Astrocyte of the cerebellum (primary cell): ENCODE results near the gene TMEM184A.

ENCODE experiments used
- DNase-seq: peaks from one replicate; pipeline ENCODE4 v3.0.0-alpha.2; 2011; ENCODE audit warnings: low read depth
- H3K4me3 ChIP-seq: 2 replicates; pipeline ENCODE4 v1.5.1; 2011; ENCODE audit warnings: mild to moderate bottlenecking, low read depth, low read length, moderate library complexity
- in situ Hi-C: cut with HindIII; loops from 2 replicates; pipeline ENCODE4 v1.10.0; 2017; ENCODE audit warnings: low sequenced_read_pairs
- TF ChIP-seq, protein P1 (sequence below): IDR thresholded peaks from 2 replicates; pipeline ENCODE4 v1.5.1; 2012; ENCODE audit warnings: low read length, low read depth, moderate library complexity, mild to moderate bottlenecking; ENCODE audit errors: missing control alignments

TMEM184A gene

DNA sequence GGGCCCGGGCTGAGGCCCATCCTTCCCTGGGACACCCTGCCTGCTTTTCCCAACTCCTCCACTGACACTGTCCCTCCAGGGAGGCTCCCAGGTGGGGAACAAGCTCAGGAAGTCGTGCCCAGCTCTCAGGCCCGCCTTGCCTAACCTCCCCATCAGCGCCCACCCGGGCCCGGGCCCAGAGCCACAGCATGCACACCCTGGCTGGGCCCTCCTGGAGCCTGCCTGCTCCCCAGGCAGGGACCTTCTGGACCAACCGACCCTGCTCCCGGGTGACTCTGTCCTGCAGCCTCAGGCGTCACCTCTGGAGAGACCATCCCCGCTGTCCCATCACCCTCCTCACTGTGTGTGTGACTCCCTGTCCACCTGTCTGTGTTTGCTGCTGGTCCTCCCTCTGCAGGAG lies 1.8 kb upstream of the TMEM184A start:
- H3K4me3 ChIP-seq = no peak overlapping the region
- DNase-seq = no peak
- in situ Hi-C loops = no loop called here
- TF ChIP-seq, protein P1, sequence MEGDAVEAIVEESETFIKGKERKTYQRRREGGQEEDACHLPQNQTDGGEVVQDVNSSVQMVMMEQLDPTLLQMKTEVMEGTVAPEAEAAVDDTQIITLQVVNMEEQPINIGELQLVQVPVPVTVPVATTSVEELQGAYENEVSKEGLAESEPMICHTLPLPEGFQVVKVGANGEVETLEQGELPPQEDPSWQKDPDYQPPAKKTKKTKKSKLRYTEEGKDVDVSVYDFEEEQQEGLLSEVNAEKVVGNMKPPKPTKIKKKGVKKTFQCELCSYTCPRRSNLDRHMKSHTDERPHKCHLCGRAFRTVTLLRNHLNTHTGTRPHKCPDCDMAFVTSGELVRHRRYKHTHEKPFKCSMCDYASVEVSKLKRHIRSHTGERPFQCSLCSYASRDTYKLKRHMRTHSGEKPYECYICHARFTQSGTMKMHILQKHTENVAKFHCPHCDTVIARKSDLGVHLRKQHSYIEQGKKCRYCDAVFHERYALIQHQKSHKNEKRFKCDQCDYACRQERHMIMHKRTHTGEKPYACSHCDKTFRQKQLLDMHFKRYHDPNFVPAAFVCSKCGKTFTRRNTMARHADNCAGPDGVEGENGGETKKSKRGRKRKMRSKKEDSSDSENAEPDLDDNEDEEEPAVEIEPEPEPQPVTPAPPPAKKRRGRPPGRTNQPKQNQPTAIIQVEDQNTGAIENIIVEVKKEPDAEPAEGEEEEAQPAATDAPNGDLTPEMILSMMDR = no peak

DNA sequence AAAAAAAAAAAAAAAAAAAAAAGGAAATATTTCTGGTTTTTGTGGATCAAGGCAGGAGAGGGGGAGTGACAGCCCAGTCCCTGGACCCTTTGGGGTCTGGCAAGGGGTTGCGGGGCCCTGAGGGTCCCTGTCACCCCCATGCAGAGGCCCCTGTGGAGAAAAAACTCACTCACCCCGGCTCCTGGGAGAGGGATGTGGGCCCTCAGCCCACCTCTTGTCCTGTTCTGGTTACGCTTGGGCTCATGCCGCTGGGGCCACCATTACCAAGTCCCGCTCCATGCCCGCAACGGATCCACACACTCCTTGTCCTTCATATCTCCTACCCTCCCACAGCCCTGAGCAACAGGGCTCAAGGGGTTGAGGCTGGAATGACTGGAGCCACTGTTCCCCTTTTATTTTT lies 1.0 kb upstream of the TMEM184A start:
- no peak overlapping the region for H3K4me3 ChIP-seq
- TF ChIP-seq, protein P1 = no peak
- DNase-seq = no peak
- in situ Hi-C loops = no loop called here

DNA sequence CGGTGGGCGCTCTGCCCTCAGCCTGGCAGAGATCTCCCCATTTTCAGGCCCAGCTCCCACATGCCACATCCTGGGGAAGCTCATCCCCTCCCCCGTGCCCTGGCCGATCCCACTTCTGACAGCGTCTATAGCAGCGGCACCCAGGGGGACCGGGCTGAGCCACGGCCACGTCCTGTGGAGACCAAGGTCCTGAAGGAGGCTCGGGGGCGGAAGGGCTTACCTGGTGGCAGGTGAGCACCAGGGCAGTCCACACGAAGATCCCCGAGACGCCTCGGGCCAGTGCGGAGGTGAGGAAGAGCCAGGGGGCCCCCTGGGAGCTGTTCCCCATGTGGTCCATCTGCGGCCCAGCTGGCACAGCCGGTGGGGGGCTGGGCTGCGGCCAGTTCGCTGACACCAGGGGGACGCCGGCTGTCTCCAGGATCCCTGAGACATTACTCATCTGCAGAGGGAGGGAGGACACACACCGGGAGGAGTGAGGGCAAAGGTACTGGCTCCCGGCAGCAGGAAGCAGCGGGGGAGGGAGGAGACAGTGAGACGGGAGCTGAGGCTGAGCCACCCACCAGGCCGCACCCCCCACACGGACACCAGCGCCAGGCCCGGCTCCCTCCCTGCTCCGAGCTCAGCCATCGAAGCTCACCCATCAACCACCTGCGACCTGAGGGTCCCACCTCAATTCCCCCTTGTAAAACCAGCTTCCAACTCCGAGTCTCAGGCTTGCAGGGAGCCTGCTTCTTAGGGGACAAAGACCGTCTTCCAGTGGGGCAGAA lies 776 bp downstream of the TMEM184A start:
- no peak for DNase-seq
- in situ Hi-C loops = no loop called here
- TF ChIP-seq, protein P1 = no peak
- no peak overlapping the region for H3K4me3 ChIP-seq

DNA sequence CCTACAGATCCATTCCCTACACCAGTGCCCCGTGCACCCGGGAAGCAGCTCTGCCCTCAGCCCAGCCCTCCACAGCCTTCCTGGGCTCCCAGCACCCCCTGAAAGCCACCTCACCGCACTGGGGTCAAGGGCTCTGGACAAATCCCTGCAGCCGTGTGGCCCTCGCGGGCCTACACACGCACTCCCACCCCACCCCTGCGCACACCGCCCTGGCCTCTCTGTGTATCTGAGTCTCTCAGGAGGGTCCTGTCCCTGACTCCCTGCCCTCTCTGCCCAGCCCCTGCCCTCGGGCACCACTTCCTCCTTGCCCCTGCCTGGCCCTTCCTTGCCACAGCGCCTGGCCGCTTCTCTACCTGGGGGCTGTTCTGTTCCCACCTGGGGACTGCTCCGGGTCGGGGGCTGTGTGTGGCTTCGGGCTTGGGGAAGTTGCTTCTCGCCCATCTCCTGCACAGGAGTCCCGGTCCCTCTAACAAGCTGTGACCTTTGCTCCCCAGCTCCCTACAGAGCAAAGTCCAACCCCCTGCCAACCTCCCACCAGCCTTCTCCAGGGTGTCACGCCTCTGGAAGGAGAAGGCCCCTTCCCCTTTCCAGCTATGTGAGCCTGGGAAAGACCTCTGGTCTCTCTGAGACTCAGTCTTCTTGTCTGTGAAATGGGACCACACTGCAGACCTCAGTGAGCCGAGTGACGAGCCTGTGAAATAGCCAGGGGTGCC lies 1.5 kb downstream of the TMEM184A start:
- TF ChIP-seq, protein P1 = no peak
- in situ Hi-C loops = no loop called here
- H3K4me3 ChIP-seq = no peak overlapping the region
- DNase-seq = no peak

DNA sequence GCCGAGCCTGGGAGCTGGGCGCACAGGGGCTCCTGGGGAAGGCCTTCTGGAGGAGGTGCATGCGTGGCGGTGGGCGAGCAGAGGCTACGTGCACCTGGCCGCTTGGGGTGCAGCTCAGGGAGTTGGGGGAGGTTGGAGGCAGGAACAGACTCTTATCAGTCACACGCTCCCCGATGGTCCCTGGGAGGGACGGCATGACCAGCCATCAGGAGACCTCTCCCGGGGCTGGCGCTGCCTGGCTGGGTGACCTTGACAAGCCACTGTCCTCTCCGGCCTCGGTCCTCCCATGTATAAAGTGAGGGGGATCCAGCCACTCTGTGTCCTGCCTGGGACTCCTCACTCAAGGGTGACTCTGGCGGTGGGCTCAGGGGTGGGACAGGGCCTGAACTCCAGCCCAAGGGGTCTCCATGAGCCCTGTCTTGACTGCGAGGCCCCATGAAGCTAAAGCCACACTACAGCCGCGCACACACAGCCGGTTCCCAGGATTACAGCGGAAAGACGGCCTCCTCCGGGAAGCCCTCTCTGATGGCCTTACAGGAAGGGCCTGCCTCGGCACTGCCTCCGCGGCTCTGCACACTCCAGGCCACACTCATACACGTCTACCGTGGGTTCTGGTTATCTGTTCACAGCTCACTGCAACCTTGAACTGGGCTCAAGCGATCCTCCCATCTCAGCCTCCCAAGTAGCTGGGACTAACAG lies 2.3 kb downstream of the TMEM184A start:
- TF ChIP-seq, protein P1 = no peak
- in situ Hi-C loops = no loop called here
- no peak for DNase-seq
- no peak overlapping the region for H3K4me3 ChIP-seq

DNA sequence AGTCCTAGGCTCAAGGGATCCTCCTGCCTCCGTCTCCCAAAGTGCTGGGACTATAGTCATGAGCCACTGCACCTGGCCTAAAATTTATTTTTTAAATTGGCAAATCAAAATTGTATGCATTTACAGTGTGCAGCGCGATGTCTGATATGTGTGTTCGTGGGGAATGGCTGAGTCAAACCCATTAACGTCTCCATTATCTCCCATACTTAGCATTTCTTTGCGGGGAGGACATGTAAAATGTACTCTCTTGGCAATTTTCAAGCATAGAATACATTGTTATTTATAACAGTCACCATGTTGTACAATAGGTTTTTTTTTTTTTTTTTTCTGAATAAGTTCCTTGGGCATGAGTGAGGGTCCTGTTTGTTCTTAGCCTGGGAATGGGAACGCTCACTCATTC lies 3.8 kb downstream of the TMEM184A start:
- TF ChIP-seq, protein P1 = no peak
- no peak overlapping the region for H3K4me3 ChIP-seq
- in situ Hi-C loops = no loop called here
- no peak for DNase-seq
